Neuronal stem cell (in vitro differentiated cells): ENCODE results near the gene CENPM.
A peak's percentile ranks its signal among the peaks of the same experiment; 100 is the strongest.

ENCODE experiments used
- DNase-seq: peaks from one replicate; pipeline ENCODE4 v3.0.0-alpha.2; 2013; ENCODE audit warnings: low spot score
- H2AFZ ChIP-seq: one replicate; pipeline ENCODE4 v1.6.1; 2013; ENCODE audit warnings: mild to moderate bottlenecking, low read length, inconsistent platforms
- H2AK5ac ChIP-seq: 2 replicates; pipeline ENCODE4 v1.6.1; 2013; ENCODE audit warnings: low read depth, mild to moderate bottlenecking, inconsistent platforms, low read length, moderate library complexity, mixed read lengths
- H2BK120ac ChIP-seq: 2 replicates; pipeline ENCODE4 v1.6.1; 2013; ENCODE audit warnings: low read depth, mild to moderate bottlenecking, inconsistent platforms, low read length, moderate library complexity, mixed read lengths
- H2BK12ac ChIP-seq: one replicate; pipeline ENCODE4 v1.6.1; 2013; ENCODE audit warnings: low read length, inconsistent platforms
- H2BK15ac ChIP-seq: 2 replicates; pipeline ENCODE4 v1.6.1; 2013; ENCODE audit warnings: mild to moderate bottlenecking, low read length, inconsistent platforms, mixed read lengths
- H2BK5ac ChIP-seq: one replicate; pipeline ENCODE4 v1.6.1; 2013; ENCODE audit warnings: inconsistent platforms, mild to moderate bottlenecking, low read length, moderate library complexity
- H3K14ac ChIP-seq: one replicate; pipeline ENCODE4 v1.6.1; 2013; ENCODE audit warnings: low read length, inconsistent platforms
- H3K18ac ChIP-seq: 2 replicates; pipeline ENCODE4 v1.6.1; 2013; ENCODE audit warnings: low read length, inconsistent platforms
- H3K23ac ChIP-seq: 2 replicates; pipeline ENCODE4 v1.6.1; 2013; ENCODE audit warnings: low read depth, mild to moderate bottlenecking, mixed read lengths, low read length, inconsistent platforms; ENCODE audit not compliant: poor library complexity
- H3K27ac ChIP-seq: replicated peaks from 3 replicates; pipeline ENCODE4 v1.5.1; 2013; ENCODE audit warnings: low read length, inconsistent platforms
- H3K27me3 ChIP-seq, 3 experiments: 2 replicates each; pipeline ENCODE4 v1.6.1; 2013; ENCODE audit warnings: low read length in 3 of 3, mild to moderate bottlenecking in 2 of 3, inconsistent platforms in 1 of 3, low read depth in 1 of 3, mixed read lengths in 1 of 3, moderate library complexity in 1 of 3; ENCODE audit not compliant: control insufficient read depth in 3 of 3, insufficient read depth in 3 of 3
- H3K36me3 ChIP-seq, 2 donors: replicated peaks in 1 of 2; 2 replicates each; pipeline ENCODE4 v1.6.1; 2013; ENCODE audit warnings: low read length in 2 of 2; ENCODE audit not compliant: control insufficient read depth in 2 of 2, insufficient read depth in 2 of 2
- H3K4ac ChIP-seq: 2 replicates; pipeline ENCODE4 v1.6.1; 2013; ENCODE audit warnings: inconsistent platforms, mild to moderate bottlenecking, low read length, moderate library complexity
- H3K4me1 ChIP-seq, 2 donors: 1 replicate in 1 of 2; 2 replicates in 1 of 2; pipeline ENCODE4 v1.6.1; 2013; ENCODE audit warnings: low read length in 2 of 2, low read depth in 1 of 2; ENCODE audit not compliant: control insufficient read depth in 2 of 2, insufficient read depth in 1 of 2
- H3K4me2 ChIP-seq: one replicate; pipeline ENCODE4 v1.6.1; 2013; ENCODE audit warnings: mild to moderate bottlenecking, low read length, inconsistent platforms; ENCODE audit not compliant: insufficient read depth, poor library complexity, severe bottlenecking
- H3K4me3 ChIP-seq, 2 donors: 2 replicates each; pipeline ENCODE4 v1.5.1; 2013; ENCODE audit warnings: low read length in 2 of 2, mild to moderate bottlenecking in 2 of 2, inconsistent platforms in 1 of 2, moderate library complexity in 1 of 2
- H3K79me1 ChIP-seq: one replicate; pipeline ENCODE4 v1.6.1; 2013; ENCODE audit warnings: low read depth, mild to moderate bottlenecking, inconsistent platforms, low read length, moderate library complexity
- H3K9ac ChIP-seq: one replicate; pipeline ENCODE4 v1.6.1; 2013; ENCODE audit warnings: mild to moderate bottlenecking, low read depth, low read length, inconsistent platforms; ENCODE audit not compliant: poor library complexity
- H3K9me3 ChIP-seq, 2 donors: replicated peaks in 1 of 2; 2 replicates each; pipeline versions ENCODE3 to v1.6.1; 2013; ENCODE audit warnings: low read length in 2 of 2, mild to moderate bottlenecking in 2 of 2, inconsistent platforms in 1 of 2, low read depth in 1 of 2, mixed read lengths in 1 of 2, moderate library complexity in 1 of 2; ENCODE audit not compliant: control insufficient read depth in 2 of 2, insufficient read depth in 1 of 2
- H4K8ac ChIP-seq: one replicate; pipeline ENCODE4 v1.6.1; 2013; ENCODE audit warnings: low read depth, mild to moderate bottlenecking, inconsistent platforms, low read length, moderate library complexity
- H4K91ac ChIP-seq: one replicate; pipeline ENCODE4 v1.6.1; 2013; ENCODE audit warnings: low read length, low read depth, mild to moderate bottlenecking, inconsistent platforms; ENCODE audit not compliant: poor library complexity
- WGBS, 2 donors: extraction: QIAGEN DNeasy Blood & Tissue Kit; methylation state at CpG; one replicate each; pipeline ENCODE4 v1.1.7; 2013; ENCODE audit warnings: missing lambda C conversion rate in 2 of 2, mixed read lengths in 1 of 2; ENCODE audit not compliant: insufficient read length in 2 of 2, insufficient replicate concordance in 1 of 2; ENCODE audit errors: extremely low coverage in 2 of 2; 5-methylcytosine and 5-hydroxymethylcytosine counted together

Gene CENPM

GRCh38 chr22:41989246-41989645 lies 42.3 kb upstream of the CENPM start:
- H2BK12ac ChIP-seq, result no peak overlapping the region
- no peak overlapping the region for H2AFZ ChIP-seq
- H3K9ac ChIP-seq, result no peak overlapping the region
- H3K18ac ChIP-seq, result peak overlapping the region; percentile 38
- H3K27me3 ChIP-seq, result no peaks in the 10 kb centered on the region
- H3K4me3 ChIP-seq, result no peak overlapping the region
- H4K8ac ChIP-seq, result no peak overlapping the region
- H3K4ac ChIP-seq, result no peak overlapping the region
- H2AK5ac ChIP-seq, result no peak overlapping the region
- no peak overlapping the region for H3K23ac ChIP-seq
- no CpG with 5 or more reads among the region's 4 CpGs for WGBS, 2 donors
- H3K4me1 ChIP-seq, result no peaks in the 10 kb centered on the region
- no peak overlapping the region for H3K27ac ChIP-seq
- DNase-seq, result no peak
- H3K4me2 ChIP-seq, result no peak overlapping the region
- H3K9me3 ChIP-seq, result no peaks in the 10 kb centered on the region
- no peaks in the 10 kb centered on the region for H3K79me1 ChIP-seq
- H4K91ac ChIP-seq, result no peak overlapping the region
- H3K36me3 ChIP-seq, result peaks cover 29 to 82% of the 10 kb centered on the region in 2 donors
- H2BK5ac ChIP-seq, result no peak overlapping the region
- H2BK120ac ChIP-seq, result no peak overlapping the region
- H3K14ac ChIP-seq, result no peak overlapping the region
- H2BK15ac ChIP-seq, result no peak overlapping the region

- H2AFZ ChIP-seq, result no peak overlapping the region
- H2BK15ac ChIP-seq, result no peak overlapping the region
- H3K9me3 ChIP-seq, result no peaks in the 10 kb centered on the region
- H3K4me1 ChIP-seq, result peaks cover 0 to 3% of the 10 kb centered on the region in 2 donors
- no peaks in the 10 kb centered on the region for H3K79me1 ChIP-seq
- H3K9ac ChIP-seq, result no peak overlapping the region
- no peak overlapping the region for H3K4me2 ChIP-seq
- H3K14ac ChIP-seq, result no peak overlapping the region
- no CpG with 5 or more reads among the region's 5 CpGs for WGBS, 2 donors
- no peak overlapping the region for H2BK120ac ChIP-seq
- H2AK5ac ChIP-seq, result no peak overlapping the region
- no peak overlapping the region for H3K23ac ChIP-seq
- no peak overlapping the region for H3K27ac ChIP-seq
- no peaks in the 10 kb centered on the region for H3K27me3 ChIP-seq
- no peak for DNase-seq
- H3K36me3 ChIP-seq, result peaks cover 20 to 79% of the 10 kb centered on the region in 2 donors
- H4K91ac ChIP-seq, result no peak overlapping the region
- H3K4ac ChIP-seq, result no peak overlapping the region
- H2BK12ac ChIP-seq, result no peak overlapping the region
- H4K8ac ChIP-seq, result no peak overlapping the region
- H2BK5ac ChIP-seq, result no peak overlapping the region
- H3K4me3 ChIP-seq, result no peak overlapping the region
- H3K18ac ChIP-seq, result no peak overlapping the region
These were observed 40.3 kb upstream of the CENPM start for GRCh38 chr22:41987276-41987675.

- Histone ChIP-seq H3K23ac (no peak overlapping the region), H2AK5ac (no peak overlapping the region), H3K18ac (no peak overlapping the region), H3K36me3 (peaks cover 8 to 61% of the 10 kb centered on the region in 2 donors), H3K4me3 (no peak overlapping the region), H4K91ac (no peak overlapping the region), H3K4ac (no peak overlapping the region), H3K14ac (no peak overlapping the region), H2AFZ (no peak overlapping the region), H3K4me1 (peaks cover 0 to 3% of the 10 kb centered on the region in 2 donors), H2BK15ac (no peak overlapping the region), H2BK12ac (no peak overlapping the region), H3K9ac (no peak overlapping the region), H3K79me1 (no peaks in the 10 kb centered on the region), H2BK120ac (no peak overlapping the region), H4K8ac (no peak overlapping the region), H2BK5ac (no peak overlapping the region), H3K27me3 (no peaks in the 10 kb centered on the region), H3K9me3 (no peaks in the 10 kb centered on the region), H3K27ac (no peak overlapping the region), H3K4me2 (no peak overlapping the region)
- no peak for DNase-seq
- WGBS, 2 donors, result no CpG with 5 or more reads among the region's 6 CpGs
These were observed 36.8 kb upstream of the CENPM start for GRCh38 chr22:41983513-41984405.

- H2BK5ac ChIP-seq, result no peak overlapping the region
- WGBS, 2 donors, result no CpG with 5 or more reads among the region's 5 CpGs
- no peak for DNase-seq
- H3K9ac ChIP-seq, result no peak overlapping the region
- H2BK120ac ChIP-seq, result no peak overlapping the region
- no peak overlapping the region for H2AFZ ChIP-seq
- no peak overlapping the region for H3K4me2 ChIP-seq
- no peak overlapping the region for H2AK5ac ChIP-seq
- no peak overlapping the region for H3K4ac ChIP-seq
- H3K4me1 ChIP-seq, result peaks cover 0 to 5% of the 10 kb centered on the region in 2 donors
- no peak overlapping the region for H2BK12ac ChIP-seq
- no peaks in the 10 kb centered on the region for H3K9me3 ChIP-seq
- H2BK15ac ChIP-seq, result no peak overlapping the region
- no peak overlapping the region for H3K23ac ChIP-seq
- H3K27ac ChIP-seq, result no peak overlapping the region
- no peak overlapping the region for H4K8ac ChIP-seq
- no peaks in the 10 kb centered on the region for H3K27me3 ChIP-seq
- H4K91ac ChIP-seq, result no peak overlapping the region
- no peak overlapping the region for H3K18ac ChIP-seq
- no peak overlapping the region for H3K4me3 ChIP-seq
- no peak overlapping the region for H3K14ac ChIP-seq
- H3K36me3 ChIP-seq, result peaks cover 4 to 52% of the 10 kb centered on the region in 2 donors
- H3K79me1 ChIP-seq, result no peaks in the 10 kb centered on the region
These were observed 35.9 kb upstream of the CENPM start for GRCh38 chr22:41982865-41983264.
